ENCODE data around the gene CNOT2. TPM values are rescaled to one million over a fixed set of nuclear protein-coding genes. Genes with fewer than 3 reads are reported as not detected.

The CNOT2 gene
- total RNA-seq, 1 experiment from 2014 or later = 85.4 TPM

- POLR2A ChIA-PET (ENCODE audit: unreplicated experiment) = no interaction called here
- no peak for DNase-seq
- no peaks in the 10 kb centered on the region for H3F3A ChIP-seq (ENCODE audit: insufficient read depth, low read depth)
- no peaks in the 10 kb centered on the region for H3K36me3 ChIP-seq (ENCODE audit: low read depth)
- peaks cover 98% of the 10 kb centered on the region for H3K79me2 ChIP-seq (ENCODE audit: low read depth)
- no peak overlapping the region for H3K27ac ChIP-seq
- H3K4me1 ChIP-seq (replicated peaks; ENCODE audit: insufficient read depth) = no peaks in the 10 kb centered on the region
- no peak overlapping the region for H3K4me2 ChIP-seq
- no peaks in the 10 kb centered on the region for H3K9me3 ChIP-seq (ENCODE audit: insufficient read depth, low read depth)
- no peak overlapping the region for H3K4me3 ChIP-seq
- H3K27me3 ChIP-seq (ENCODE audit: insufficient read depth, low read depth) = no peaks in the 10 kb centered on the region
- no peak overlapping the region for H2AFZ ChIP-seq
- no TSS peak for BruUV-seq (replicated peaks)
- CTCF ChIA-PET = no interaction called here
- H4K20me1 ChIP-seq (ENCODE audit: insufficient read depth) = peaks cover 51% of the 10 kb centered on the region
- intact Hi-C loops (cut with micrococcal nuclease; ENCODE audit: unreplicated experiment) = no loop called here
- H3K9me2 ChIP-seq (ENCODE audit: insufficient read depth) = no peaks in the 10 kb centered on the region
- TF ChIP-seq CTCF (conservative IDR thresholded peaks at IDR 0.05) = no peak
- TF ChIP-seq EZH2 (IDR thresholded peaks at IDR 0.05; ENCODE audit: low read depth) = no peak
Observed at GRCh38 chr12:70267550-70267949, 24.3 kb downstream of the CNOT2 start.

- no peak for DNase-seq
- TF ChIP-seq EZH2 (IDR thresholded peaks at IDR 0.05; ENCODE audit: low read depth) (no peak), CTCF (conservative IDR thresholded peaks at IDR 0.05) (no peak)
- H3K9me2 ChIP-seq (ENCODE audit: insufficient read depth) = no peaks in the 10 kb centered on the region
- no peak overlapping the region for H2AFZ ChIP-seq
- H3K36me3 ChIP-seq (ENCODE audit: low read depth) = no peaks in the 10 kb centered on the region
- intact Hi-C loops (cut with micrococcal nuclease; ENCODE audit: unreplicated experiment) = no loop called here
- BruUV-seq (replicated peaks) = no TSS peak
- H3K4me3 ChIP-seq = no peak overlapping the region
- H4K20me1 ChIP-seq (ENCODE audit: insufficient read depth) = peaks cover 42% of the 10 kb centered on the region
- H3K4me1 ChIP-seq (replicated peaks; ENCODE audit: insufficient read depth) = no peaks in the 10 kb centered on the region
- peaks cover 98% of the 10 kb centered on the region for H3K79me2 ChIP-seq (ENCODE audit: low read depth)
- no peaks in the 10 kb centered on the region for H3K9me3 ChIP-seq (ENCODE audit: insufficient read depth, low read depth)
- H3K27me3 ChIP-seq (ENCODE audit: insufficient read depth, low read depth) = no peaks in the 10 kb centered on the region
- CTCF ChIA-PET = no interaction called here
- no peaks in the 10 kb centered on the region for H3F3A ChIP-seq (ENCODE audit: insufficient read depth, low read depth)
- POLR2A ChIA-PET (ENCODE audit: unreplicated experiment) = no interaction called here
- H3K27ac ChIP-seq = no peak overlapping the region
- H3K4me2 ChIP-seq = no peak overlapping the region
Observed at GRCh38 chr12:70268972-70269371, 25.7 kb downstream of the CNOT2 start.

GRCh38 chr12:70270108-70270507, 26.9 kb downstream of the CNOT2 start:
- intact Hi-C loops (cut with micrococcal nuclease; ENCODE audit: unreplicated experiment) = no loop called here
- H3K79me2 ChIP-seq (ENCODE audit: low read depth) = peaks cover 98% of the 10 kb centered on the region
- peaks cover 39% of the 10 kb centered on the region for H4K20me1 ChIP-seq (ENCODE audit: insufficient read depth)
- POLR2A ChIA-PET (ENCODE audit: unreplicated experiment) = no interaction called here
- no peak overlapping the region for H3K4me2 ChIP-seq
- TF ChIP-seq EZH2 (IDR thresholded peaks at IDR 0.05; ENCODE audit: low read depth) (no peak), CTCF (conservative IDR thresholded peaks at IDR 0.05) (no peak)
- DNase-seq = no peak
- H3K27me3 ChIP-seq (ENCODE audit: insufficient read depth, low read depth) = no peaks in the 10 kb centered on the region
- no peaks in the 10 kb centered on the region for H3K4me1 ChIP-seq (replicated peaks; ENCODE audit: insufficient read depth)
- CTCF ChIA-PET = no interaction called here
- BruUV-seq (replicated peaks) = no TSS peak
- no peak overlapping the region for H3K27ac ChIP-seq
- H3K9me2 ChIP-seq (ENCODE audit: insufficient read depth) = no peaks in the 10 kb centered on the region
- H3F3A ChIP-seq (ENCODE audit: insufficient read depth, low read depth) = no peaks in the 10 kb centered on the region
- H2AFZ ChIP-seq = no peak overlapping the region
- no peaks in the 10 kb centered on the region for H3K36me3 ChIP-seq (ENCODE audit: low read depth)
- no peak overlapping the region for H3K4me3 ChIP-seq
- no peaks in the 10 kb centered on the region for H3K9me3 ChIP-seq (ENCODE audit: insufficient read depth, low read depth)
